Liver (tissue), 5 donors: ENCODE data around the gene RPL26. TPM values are rescaled to one million over a fixed set of nuclear protein-coding genes. Genes with fewer than 3 reads are reported as not detected.

Source experiments
- polyA plus RNA-seq, 2 donors: library from polyadenylated mRNA; stranded (reverse) in 1 of 2; unstranded in 1 of 2; fragments of 200-250 nt in 1 of 2; fragments of >200 nt in 1 of 2; fragmentation: Nextera tagmentation in 1 of 2; extraction: Ambion mirVana in 1 of 2; gene quantifications; one replicate each; pipeline versions ENCODE4 v1.2.1 to v1.2.3, GENCODE V29; 2013 to 2015
- small RNA-seq: library from RNA; depleted of rRNA; stranded (forward); fragments of <200 nt; gene quantifications from one replicate; pipeline ENCODE3, GENCODE V24; 2014
- total RNA-seq, 2 donors: library from RNA; depleted of rRNA; stranded (reverse); fragments of >200 nt; gene quantifications; one replicate each; pipeline ENCODE4 v1.2.3, GENCODE V29; 2014
- donor health status: healthy.
- donor health status: healthy.
- donor health status: healthy.

The RPL26 gene
- total and polyA plus RNA-seq, 4 donors, result 309 to 1,192 (median 1,053) TPM

Small RNA genes lying within 50 kb of the gene (small RNA-seq; reads per million reads assigned to genes)
- gene RF00265, result not detected

Other genes with a start within 250 kb of the RPL26 start
- 10 to 100 TPM; 10.1 to 71.6 TPM for gene PER1, start 230.8 kb downstream of the RPL26 start, total RNA-seq
- gene PER1, start 230.8 kb downstream of the RPL26 start, polyA plus RNA-seq, result 10 to 100 TPM; 24.9 to 34.6 TPM
- 1 to 10 TPM; 4.2 to 9.0 TPM for gene VAMP2, start 220.2 kb downstream of the RPL26 start, total RNA-seq
- 10 to 100 TPM; 11.4 to 25.9 TPM for gene VAMP2, start 220.2 kb downstream of the RPL26 start, polyA plus RNA-seq
- gene TMEM107, start 206.8 kb downstream of the RPL26 start, total RNA-seq, result 1 to 10 TPM; 4.5 to 8.4 TPM
- 1 to 10 TPM; 3.0 to 3.9 TPM for gene TMEM107, start 206.8 kb downstream of the RPL26 start, polyA plus RNA-seq
- 1 to 10 TPM; 5.1 to 6.8 TPM for gene BORCS6, start 193.0 kb downstream of the RPL26 start, total RNA-seq
- gene BORCS6, start 193.0 kb downstream of the RPL26 start, polyA plus RNA-seq, result 1 to 10 TPM; 4.1 to 6.4 TPM
- gene AURKB, start 172.6 kb downstream of the RPL26 start, total RNA-seq, result 10 to 100 TPM in 1 of 2 donors, under 1 TPM in 1; 0.42 to 25.9 TPM
- 1 to 10 TPM; 1.8 to 4.3 TPM for gene AURKB, start 172.6 kb downstream of the RPL26 start, polyA plus RNA-seq
- 10 to 100 TPM in 1 of 2 donors, 1 to 10 TPM in 1; 5.9 to 10.0 TPM for gene CTC1, start 135.1 kb downstream of the RPL26 start, total RNA-seq
- gene CTC1, start 135.1 kb downstream of the RPL26 start, polyA plus RNA-seq, result 1 to 10 TPM; 5.5 to 9.3 TPM
- gene PFAS, start 133.9 kb downstream of the RPL26 start, total RNA-seq, result 10 to 100 TPM; 13.7 to 18.5 TPM
- 1 to 10 TPM; 6.0 to 7.9 TPM for gene PFAS, start 133.9 kb downstream of the RPL26 start, polyA plus RNA-seq
- 1 to 10 TPM; 6.9 to 7.6 TPM for gene RANGRF, start 94.5 kb downstream of the RPL26 start, total RNA-seq
- 10 to 100 TPM; 10.3 to 19.9 TPM for gene RANGRF, start 94.5 kb downstream of the RPL26 start, polyA plus RNA-seq
- gene SLC25A35, start 87.8 kb downstream of the RPL26 start, total RNA-seq, result 1 to 10 TPM in 1 of 2 donors, under 1 TPM in 1; 0.84 to 1.2 TPM
- 1 to 10 TPM; 1.2 to 1.6 TPM for gene SLC25A35, start 87.8 kb downstream of the RPL26 start, polyA plus RNA-seq
- gene ARHGEF15, start 73.0 kb downstream of the RPL26 start, total RNA-seq, result 1 to 10 TPM; 1.4 to 1.9 TPM
- gene ARHGEF15, start 73.0 kb downstream of the RPL26 start, polyA plus RNA-seq, result 1 to 10 TPM; 1.6 to 2.1 TPM
- gene ODF4, start 43.4 kb downstream of the RPL26 start, total RNA-seq, result not detected
- not detected for gene ODF4, start 43.4 kb downstream of the RPL26 start, polyA plus RNA-seq
- not detected for gene RNF222, start 14.6 kb upstream of the RPL26 start, total RNA-seq
- not detected for gene RNF222, start 14.6 kb upstream of the RPL26 start, polyA plus RNA-seq
- 10 to 100 TPM; 49.1 to 52.3 TPM for gene NDEL1, start 52.7 kb upstream of the RPL26 start, total RNA-seq
- 10 to 100 TPM; 15.3 to 21.7 TPM for gene NDEL1, start 52.7 kb upstream of the RPL26 start, polyA plus RNA-seq
- 10 to 100 TPM; 37.8 to 79.1 TPM for gene MYH10, start 247.5 kb upstream of the RPL26 start, total RNA-seq
- gene MYH10, start 247.5 kb upstream of the RPL26 start, polyA plus RNA-seq, result 10 to 100 TPM in 1 of 2 donors, 1 to 10 TPM in 1; 9.1 to 13.9 TPM